Measurements from ENCODE around the gene FHOD1.

DNA sequence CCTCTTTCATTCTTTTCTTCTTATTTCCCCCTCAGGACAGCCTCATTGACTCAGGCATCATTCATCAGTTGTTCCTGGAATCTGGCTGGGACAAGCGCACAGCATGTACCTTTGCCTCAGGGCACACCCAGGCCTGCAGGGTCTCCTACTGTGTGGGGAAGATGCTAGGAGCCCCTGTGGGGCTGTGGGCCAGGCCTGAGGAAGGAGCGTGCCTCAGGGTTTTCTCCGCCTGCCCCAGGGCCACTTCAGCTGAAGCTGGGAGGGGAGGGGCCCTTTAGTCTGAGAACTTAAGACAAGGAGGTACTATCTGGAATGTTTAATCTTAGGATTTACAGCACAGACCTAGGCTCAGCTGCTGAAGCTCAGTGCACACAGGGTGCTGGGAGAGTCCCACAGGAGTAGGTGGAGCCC is 40.4 kb downstream of the FHOD1 start:
- TF ChIP-seq, protein P1, sequence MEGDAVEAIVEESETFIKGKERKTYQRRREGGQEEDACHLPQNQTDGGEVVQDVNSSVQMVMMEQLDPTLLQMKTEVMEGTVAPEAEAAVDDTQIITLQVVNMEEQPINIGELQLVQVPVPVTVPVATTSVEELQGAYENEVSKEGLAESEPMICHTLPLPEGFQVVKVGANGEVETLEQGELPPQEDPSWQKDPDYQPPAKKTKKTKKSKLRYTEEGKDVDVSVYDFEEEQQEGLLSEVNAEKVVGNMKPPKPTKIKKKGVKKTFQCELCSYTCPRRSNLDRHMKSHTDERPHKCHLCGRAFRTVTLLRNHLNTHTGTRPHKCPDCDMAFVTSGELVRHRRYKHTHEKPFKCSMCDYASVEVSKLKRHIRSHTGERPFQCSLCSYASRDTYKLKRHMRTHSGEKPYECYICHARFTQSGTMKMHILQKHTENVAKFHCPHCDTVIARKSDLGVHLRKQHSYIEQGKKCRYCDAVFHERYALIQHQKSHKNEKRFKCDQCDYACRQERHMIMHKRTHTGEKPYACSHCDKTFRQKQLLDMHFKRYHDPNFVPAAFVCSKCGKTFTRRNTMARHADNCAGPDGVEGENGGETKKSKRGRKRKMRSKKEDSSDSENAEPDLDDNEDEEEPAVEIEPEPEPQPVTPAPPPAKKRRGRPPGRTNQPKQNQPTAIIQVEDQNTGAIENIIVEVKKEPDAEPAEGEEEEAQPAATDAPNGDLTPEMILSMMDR (IDR thresholded peaks at IDR 0.05 in 8 of 11, conservative IDR thresholded peaks at IDR 0.05 in 3 of 11): no peak
- TF ChIP-seq POLR2A (IDR thresholded peaks at IDR 0.05) (no peak), POLR2AphosphoS5 (IDR thresholded peaks at IDR 0.05) (no peak)

Data from spleen (tissue), 7 donors.